B cell (primary cell): ENCODE measurements around the gene MYCBPAP.

Experiments
- EZH2 ChIP-seq: IDR thresholded peaks from 2 replicates; pipeline ENCODE4 v1.6.1; 2012; ENCODE audit warnings: borderline replicate concordance, low read depth, mild to moderate bottlenecking, moderate library complexity, low read length; ENCODE audit not compliant: insufficient read depth, poor library complexity, severe bottlenecking
- TF ChIP-seq, protein P1 (sequence below): fragments of 200-600 bp; IDR thresholded peaks from one replicate; pipeline ENCODE4 v1.8.0; 2022; ENCODE audit warnings: antibody characterized with exemption, mild to moderate bottlenecking

DNA sequence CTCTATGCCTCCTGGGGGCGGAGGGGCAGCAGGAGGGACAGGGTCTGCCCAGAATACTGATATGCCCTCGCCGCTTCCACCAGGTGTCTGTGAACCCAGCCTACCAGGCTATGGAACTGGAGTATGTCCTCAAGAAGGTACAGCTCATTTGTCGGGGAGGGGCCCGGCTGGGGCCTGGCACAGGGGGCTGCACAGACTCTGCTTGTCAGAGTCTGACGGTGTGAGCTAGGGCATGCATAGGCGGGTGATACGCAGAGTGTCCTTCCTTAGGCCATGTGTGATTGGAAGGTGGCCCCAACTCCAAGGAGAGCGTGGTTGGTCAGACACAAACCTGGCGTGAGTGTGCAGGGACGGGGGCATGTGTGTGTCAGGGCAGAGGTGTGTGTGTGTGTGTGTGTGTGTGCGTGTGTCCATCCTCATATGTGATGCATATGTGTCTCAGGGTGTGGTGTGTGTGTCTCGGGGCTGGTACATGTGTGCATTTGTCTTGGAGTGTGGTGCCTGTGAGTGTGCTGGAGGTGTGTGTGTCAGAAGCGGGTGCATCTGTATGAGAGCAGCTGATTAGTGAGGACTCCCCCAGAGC, 46.6 kb upstream of the MYCBPAP start:
- TF ChIP-seq, protein P1, sequence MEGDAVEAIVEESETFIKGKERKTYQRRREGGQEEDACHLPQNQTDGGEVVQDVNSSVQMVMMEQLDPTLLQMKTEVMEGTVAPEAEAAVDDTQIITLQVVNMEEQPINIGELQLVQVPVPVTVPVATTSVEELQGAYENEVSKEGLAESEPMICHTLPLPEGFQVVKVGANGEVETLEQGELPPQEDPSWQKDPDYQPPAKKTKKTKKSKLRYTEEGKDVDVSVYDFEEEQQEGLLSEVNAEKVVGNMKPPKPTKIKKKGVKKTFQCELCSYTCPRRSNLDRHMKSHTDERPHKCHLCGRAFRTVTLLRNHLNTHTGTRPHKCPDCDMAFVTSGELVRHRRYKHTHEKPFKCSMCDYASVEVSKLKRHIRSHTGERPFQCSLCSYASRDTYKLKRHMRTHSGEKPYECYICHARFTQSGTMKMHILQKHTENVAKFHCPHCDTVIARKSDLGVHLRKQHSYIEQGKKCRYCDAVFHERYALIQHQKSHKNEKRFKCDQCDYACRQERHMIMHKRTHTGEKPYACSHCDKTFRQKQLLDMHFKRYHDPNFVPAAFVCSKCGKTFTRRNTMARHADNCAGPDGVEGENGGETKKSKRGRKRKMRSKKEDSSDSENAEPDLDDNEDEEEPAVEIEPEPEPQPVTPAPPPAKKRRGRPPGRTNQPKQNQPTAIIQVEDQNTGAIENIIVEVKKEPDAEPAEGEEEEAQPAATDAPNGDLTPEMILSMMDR = no peak
- no peak for TF ChIP-seq EZH2
